GM19193 (cell line): Measurements from ENCODE around the gene OSBPL9.

Source experiments
- POLR2A ChIP-seq: IDR thresholded peaks from 4 replicates; pipeline ENCODE4 v1.6.1; 2011; ENCODE audit not compliant: insufficient read depth, insufficient read length; ENCODE audit errors: extremely low read depth

OSBPL9 gene

GRCh38 chr1:51752073-51752948 lies 135.4 kb downstream of the OSBPL9 start:
- no peak for TF ChIP-seq POLR2A

- TF ChIP-seq POLR2A, result no peak
Observed at GRCh38 chr1:51753969-51754368, 137.1 kb downstream of the OSBPL9 start.

GRCh38 chr1:51754666-51755065 lies 137.8 kb downstream of the OSBPL9 start:
- TF ChIP-seq POLR2A, result no peak

- no peak for TF ChIP-seq POLR2A
Observed at GRCh38 chr1:51755437-51755836, 138.5 kb downstream of the OSBPL9 start.

GRCh38 chr1:51756290-51756689 lies 139.4 kb downstream of the OSBPL9 start:
- TF ChIP-seq POLR2A, result no peak

- no peak for TF ChIP-seq POLR2A
Observed at GRCh38 chr1:51758310-51758709, 141.4 kb downstream of the OSBPL9 start.

- TF ChIP-seq POLR2A, result no peak
Observed at GRCh38 chr1:51760872-51761271, 144.0 kb downstream of the OSBPL9 start.

GRCh38 chr1:51761351-51761750 lies 144.5 kb downstream of the OSBPL9 start:
- no peak for TF ChIP-seq POLR2A

- no peak for TF ChIP-seq POLR2A
Observed at GRCh38 chr1:51768971-51769588, 152.2 kb downstream of the OSBPL9 start.

- no peak for TF ChIP-seq POLR2A
Observed at GRCh38 chr1:51776408-51776807, 159.5 kb downstream of the OSBPL9 start.

GRCh38 chr1:51780927-51781326 lies 164.0 kb downstream of the OSBPL9 start:
- no peak for TF ChIP-seq POLR2A

GRCh38 chr1:51784997-51785421 lies 168.1 kb downstream of the OSBPL9 start:
- no peak for TF ChIP-seq POLR2A

- TF ChIP-seq POLR2A, result no peak
Observed at GRCh38 chr1:51788938-51789337, 172.0 kb downstream of the OSBPL9 start.

- no peak for TF ChIP-seq POLR2A
Observed at GRCh38 chr1:51789342-51789741, 172.4 kb downstream of the OSBPL9 start.

GRCh38 chr1:51790385-51790784 lies 173.5 kb downstream of the OSBPL9 start:
- TF ChIP-seq POLR2A, result peak; percentile 34

- TF ChIP-seq POLR2A, result no peak
Observed at GRCh38 chr1:51791888-51792287, 175.0 kb downstream of the OSBPL9 start.
